ENCODE measurements around the gene TFR2. TPM values are rescaled to one million over a fixed set of nuclear protein-coding genes. Genes with fewer than 3 reads are reported as not detected.
A peak's percentile ranks its signal among the peaks of the same experiment; 100 is the strongest.

TFR2 gene
- total and polyA plus RNA-seq, 2 of the 13 experiments (the other 11 are each of a cell fraction or from before 2014, with no cell fraction given), result 36.9 to 64.2 TPM

DNA sequence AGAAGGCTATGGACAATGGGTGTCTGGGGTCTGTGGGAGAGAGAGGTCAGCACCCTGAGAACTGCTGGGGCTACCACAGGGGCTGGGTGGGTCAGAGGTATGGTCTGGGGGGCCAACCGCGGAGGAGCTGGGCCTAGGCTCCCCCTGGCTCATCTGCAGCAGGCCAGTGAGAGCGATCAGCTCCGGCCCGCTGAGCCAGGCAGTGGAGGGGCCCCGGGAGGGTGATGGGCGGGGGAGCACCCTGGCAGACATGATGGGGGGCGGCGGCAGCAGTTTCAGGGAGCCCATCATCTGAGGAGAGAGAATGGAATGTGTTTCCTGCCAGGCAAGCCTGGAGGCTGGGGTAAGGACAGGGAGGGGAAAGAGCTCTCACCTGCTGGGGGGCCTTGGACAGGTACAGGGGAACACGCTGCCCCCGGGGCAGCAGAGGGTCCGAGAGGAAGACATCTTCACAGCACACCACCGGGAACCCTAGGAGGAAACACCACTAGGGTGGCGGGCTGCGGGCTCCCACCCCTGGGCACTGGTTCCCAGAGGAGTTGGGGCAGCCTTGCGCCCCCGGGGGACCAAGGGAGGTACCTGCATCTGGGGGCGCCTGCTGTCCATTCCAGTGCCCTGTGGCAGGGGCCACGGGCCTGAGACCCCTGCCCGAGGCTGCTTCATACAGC, 68.9 kb downstream of the TFR2 start (continued):
- TF ChIP-seq, protein P1, sequence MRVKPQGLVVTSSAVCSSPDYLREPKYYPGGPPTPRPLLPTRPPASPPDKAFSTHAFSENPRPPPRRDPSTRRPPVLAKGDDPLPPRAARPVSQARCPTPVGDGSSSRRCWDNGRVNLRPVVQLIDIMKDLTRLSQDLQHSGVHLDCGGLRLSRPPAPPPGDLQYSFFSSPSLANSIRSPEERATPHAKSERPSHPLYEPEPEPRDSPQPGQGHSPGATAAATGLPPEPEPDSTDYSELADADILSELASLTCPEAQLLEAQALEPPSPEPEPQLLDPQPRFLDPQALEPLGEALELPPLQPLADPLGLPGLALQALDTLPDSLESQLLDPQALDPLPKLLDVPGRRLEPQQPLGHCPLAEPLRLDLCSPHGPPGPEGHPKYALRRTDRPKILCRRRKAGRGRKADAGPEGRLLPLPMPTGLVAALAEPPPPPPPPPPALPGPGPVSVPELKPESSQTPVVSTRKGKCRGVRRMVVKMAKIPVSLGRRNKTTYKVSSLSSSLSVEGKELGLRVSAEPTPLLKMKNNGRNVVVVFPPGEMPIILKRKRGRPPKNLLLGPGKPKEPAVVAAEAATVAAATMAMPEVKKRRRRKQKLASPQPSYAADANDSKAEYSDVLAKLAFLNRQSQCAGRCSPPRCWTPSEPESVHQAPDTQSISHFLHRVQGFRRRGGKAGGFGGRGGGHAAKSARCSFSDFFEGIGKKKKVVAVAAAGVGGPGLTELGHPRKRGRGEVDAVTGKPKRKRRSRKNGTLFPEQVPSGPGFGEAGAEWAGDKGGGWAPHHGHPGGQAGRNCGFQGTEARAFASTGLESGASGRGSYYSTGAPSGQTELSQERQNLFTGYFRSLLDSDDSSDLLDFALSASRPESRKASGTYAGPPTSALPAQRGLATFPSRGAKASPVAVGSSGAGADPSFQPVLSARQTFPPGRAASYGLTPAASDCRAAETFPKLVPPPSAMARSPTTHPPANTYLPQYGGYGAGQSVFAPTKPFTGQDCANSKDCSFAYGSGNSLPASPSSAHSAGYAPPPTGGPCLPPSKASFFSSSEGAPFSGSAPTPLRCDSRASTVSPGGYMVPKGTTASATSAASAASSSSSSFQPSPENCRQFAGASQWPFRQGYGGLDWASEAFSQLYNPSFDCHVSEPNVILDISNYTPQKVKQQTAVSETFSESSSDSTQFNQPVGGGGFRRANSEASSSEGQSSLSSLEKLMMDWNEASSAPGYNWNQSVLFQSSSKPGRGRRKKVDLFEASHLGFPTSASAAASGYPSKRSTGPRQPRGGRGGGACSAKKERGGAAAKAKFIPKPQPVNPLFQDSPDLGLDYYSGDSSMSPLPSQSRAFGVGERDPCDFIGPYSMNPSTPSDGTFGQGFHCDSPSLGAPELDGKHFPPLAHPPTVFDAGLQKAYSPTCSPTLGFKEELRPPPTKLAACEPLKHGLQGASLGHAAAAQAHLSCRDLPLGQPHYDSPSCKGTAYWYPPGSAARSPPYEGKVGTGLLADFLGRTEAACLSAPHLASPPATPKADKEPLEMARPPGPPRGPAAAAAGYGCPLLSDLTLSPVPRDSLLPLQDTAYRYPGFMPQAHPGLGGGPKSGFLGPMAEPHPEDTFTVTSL (CRISPR knock-in tag; IDR thresholded peaks at IDR 0.05; ENCODE audit: borderline replicate concordance), result no peak
- TF ChIP-seq ZNF337 (CRISPR knock-in tag; IDR thresholded peaks at IDR 0.05; ENCODE audit: borderline replicate concordance, low read depth), result no peak
- no peak for TF ChIP-seq MTF2 (CRISPR knock-in tag; IDR thresholded peaks at IDR 0.05; ENCODE audit: borderline replicate concordance)
- no peak for TF ChIP-seq FOXM1 (CRISPR knock-in tag; IDR thresholded peaks at IDR 0.05)
- TF ChIP-seq, protein P2, sequence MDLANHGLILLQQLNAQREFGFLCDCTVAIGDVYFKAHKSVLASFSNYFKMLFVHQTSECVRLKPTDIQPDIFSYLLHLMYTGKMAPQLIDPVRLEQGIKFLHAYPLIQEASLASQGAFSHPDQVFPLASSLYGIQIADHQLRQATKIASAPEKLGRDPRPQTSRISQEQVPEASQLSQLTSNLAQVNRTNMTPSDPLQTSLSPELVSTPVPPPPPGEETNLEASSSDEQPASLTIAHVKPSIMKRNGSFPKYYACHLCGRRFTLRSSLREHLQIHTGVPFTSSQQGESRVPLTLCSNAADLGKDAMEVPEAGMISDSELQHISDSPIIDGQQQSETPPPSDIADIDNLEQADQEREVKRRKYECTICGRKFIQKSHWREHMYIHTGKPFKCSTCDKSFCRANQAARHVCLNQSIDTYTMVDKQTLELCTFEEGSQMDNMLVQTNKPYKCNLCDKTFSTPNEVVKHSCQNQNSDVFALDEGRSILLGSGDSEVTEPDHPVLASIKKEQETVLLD (CRISPR knock-in tag; IDR thresholded peaks at IDR 0.05; ENCODE audit: low read depth), result no peak
- TF ChIP-seq RAD21 (CRISPR knock-in tag; IDR thresholded peaks at IDR 0.05), result peak; percentile 33; the same call in 1 of the 2 replicates
- TF ChIP-seq SAFB2 (CRISPR knock-in tag; IDR thresholded peaks at IDR 0.05; ENCODE audit: borderline replicate concordance, low read depth), result no peak
- TF ChIP-seq, protein P3, sequence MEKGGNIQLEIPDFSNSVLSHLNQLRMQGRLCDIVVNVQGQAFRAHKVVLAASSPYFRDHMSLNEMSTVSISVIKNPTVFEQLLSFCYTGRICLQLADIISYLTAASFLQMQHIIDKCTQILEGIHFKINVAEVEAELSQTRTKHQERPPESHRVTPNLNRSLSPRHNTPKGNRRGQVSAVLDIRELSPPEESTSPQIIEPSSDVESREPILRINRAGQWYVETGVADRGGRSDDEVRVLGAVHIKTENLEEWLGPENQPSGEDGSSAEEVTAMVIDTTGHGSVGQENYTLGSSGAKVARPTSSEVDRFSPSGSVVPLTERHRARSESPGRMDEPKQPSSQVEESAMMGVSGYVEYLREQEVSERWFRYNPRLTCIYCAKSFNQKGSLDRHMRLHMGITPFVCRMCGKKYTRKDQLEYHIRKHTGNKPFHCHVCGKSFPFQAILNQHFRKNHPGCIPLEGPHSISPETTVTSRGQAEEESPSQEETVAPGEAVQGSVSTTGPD (CRISPR knock-in tag; IDR thresholded peaks at IDR 0.05), result no peak
- TF ChIP-seq ZNF724P (CRISPR knock-in tag; IDR thresholded peaks at IDR 0.05; ENCODE audit: borderline replicate concordance), result no peak
- TF ChIP-seq, protein P4, sequence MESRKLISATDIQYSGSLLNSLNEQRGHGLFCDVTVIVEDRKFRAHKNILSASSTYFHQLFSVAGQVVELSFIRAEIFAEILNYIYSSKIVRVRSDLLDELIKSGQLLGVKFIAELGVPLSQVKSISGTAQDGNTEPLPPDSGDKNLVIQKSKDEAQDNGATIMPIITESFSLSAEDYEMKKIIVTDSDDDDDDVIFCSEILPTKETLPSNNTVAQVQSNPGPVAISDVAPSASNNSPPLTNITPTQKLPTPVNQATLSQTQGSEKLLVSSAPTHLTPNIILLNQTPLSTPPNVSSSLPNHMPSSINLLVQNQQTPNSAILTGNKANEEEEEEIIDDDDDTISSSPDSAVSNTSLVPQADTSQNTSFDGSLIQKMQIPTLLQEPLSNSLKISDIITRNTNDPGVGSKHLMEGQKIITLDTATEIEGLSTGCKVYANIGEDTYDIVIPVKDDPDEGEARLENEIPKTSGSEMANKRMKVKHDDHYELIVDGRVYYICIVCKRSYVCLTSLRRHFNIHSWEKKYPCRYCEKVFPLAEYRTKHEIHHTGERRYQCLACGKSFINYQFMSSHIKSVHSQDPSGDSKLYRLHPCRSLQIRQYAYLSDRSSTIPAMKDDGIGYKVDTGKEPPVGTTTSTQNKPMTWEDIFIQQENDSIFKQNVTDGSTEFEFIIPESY (CRISPR knock-in tag; IDR thresholded peaks at IDR 0.05), result no peak
- TF ChIP-seq, protein P5, sequence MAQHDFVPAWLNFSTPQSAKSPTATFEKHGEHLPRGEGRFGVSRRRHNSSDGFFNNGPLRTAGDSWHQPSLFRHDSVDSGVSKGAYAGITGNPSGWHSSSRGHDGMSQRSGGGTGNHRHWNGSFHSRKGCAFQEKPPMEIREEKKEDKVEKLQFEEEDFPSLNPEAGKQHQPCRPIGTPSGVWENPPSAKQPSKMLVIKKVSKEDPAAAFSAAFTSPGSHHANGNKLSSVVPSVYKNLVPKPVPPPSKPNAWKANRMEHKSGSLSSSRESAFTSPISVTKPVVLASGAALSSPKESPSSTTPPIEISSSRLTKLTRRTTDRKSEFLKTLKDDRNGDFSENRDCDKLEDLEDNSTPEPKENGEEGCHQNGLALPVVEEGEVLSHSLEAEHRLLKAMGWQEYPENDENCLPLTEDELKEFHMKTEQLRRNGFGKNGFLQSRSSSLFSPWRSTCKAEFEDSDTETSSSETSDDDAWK (CRISPR knock-in tag; IDR thresholded peaks at IDR 0.05), result no peak
- TF ChIP-seq, protein P6, sequence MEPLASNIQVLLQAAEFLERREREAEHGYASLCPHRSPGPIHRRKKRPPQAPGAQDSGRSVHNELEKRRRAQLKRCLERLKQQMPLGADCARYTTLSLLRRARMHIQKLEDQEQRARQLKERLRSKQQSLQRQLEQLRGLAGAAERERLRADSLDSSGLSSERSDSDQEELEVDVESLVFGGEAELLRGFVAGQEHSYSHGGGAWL (CRISPR knock-in tag; IDR thresholded peaks at IDR 0.05), result no peak
- no peak for TF ChIP-seq KDM1A (CRISPR knock-in tag; IDR thresholded peaks at IDR 0.05)
- no peak for TF ChIP-seq KLF12 (CRISPR knock-in tag; IDR thresholded peaks at IDR 0.05; ENCODE audit: borderline replicate concordance)
- no peak for TF ChIP-seq ETV5 (CRISPR knock-in tag; IDR thresholded peaks at IDR 0.05; ENCODE audit: borderline replicate concordance)
- TF ChIP-seq DNMT3B (CRISPR knock-in tag; conservative IDR thresholded peaks at IDR 0.05), result no peak
- no peak for TF ChIP-seq TARDBP (CRISPR knock-in tag; IDR thresholded peaks at IDR 0.05)
